ENCODE measurements around the gene RGS12. TPM values are rescaled to one million over a fixed set of nuclear protein-coding genes. Genes with fewer than 3 reads are reported as not detected.

The RGS12 gene
- total RNA-seq, 1 donor from 2014 or later, result 107 TPM

DNA sequence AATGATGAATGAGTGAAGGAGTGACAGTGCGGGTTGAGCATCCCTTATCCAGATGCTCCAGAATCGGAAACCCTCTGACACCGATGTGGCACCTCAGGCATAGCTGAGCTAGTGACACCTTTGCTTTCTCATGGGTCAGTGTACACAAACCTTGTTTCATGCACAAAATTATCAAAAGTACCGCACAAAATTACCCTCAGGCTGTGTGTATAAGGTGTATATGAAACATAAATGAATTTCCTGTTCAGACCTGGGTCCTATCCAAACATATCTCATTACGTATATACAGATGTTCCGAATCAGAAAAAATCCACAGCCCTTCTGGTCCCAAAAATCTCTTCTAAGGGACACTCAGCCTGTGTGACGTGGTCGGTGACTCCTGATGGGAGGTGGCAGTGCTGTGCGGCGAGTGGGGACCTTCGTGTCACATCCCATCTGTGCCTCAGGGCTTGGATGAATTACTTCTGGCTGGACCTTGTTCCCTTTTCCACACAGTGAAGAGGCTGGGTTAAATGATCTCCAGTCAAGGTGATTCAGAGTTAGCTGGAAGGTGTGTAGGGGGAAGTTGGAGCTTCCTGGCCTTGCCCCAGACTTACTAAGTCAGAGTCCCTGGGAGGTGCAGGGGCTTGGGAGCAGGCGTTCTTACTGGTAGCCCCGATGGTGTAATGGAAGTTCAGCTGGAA, 18.8 kb downstream of the RGS12 start:
- Mint-ChIP-seq H3K9me3 (ENCODE audit: unreplicated experiment) (peaks cover 9% of the 10 kb centered on the region), H3K4me3 (ENCODE audit: unreplicated experiment) (peak overlapping the region; percentile 23), H3K27me3 (ENCODE audit: unreplicated experiment) (peaks cover 8% of the 10 kb centered on the region), H3K4me1 (ENCODE audit: low read depth, unreplicated experiment) (peaks cover 35% of the 10 kb centered on the region), H3K36me3 (ENCODE audit: unreplicated experiment) (peaks cover 7% of the 10 kb centered on the region), H3K27ac (ENCODE audit: unreplicated experiment) (no peak overlapping the region)
- TF ChIP-seq, protein P1, sequence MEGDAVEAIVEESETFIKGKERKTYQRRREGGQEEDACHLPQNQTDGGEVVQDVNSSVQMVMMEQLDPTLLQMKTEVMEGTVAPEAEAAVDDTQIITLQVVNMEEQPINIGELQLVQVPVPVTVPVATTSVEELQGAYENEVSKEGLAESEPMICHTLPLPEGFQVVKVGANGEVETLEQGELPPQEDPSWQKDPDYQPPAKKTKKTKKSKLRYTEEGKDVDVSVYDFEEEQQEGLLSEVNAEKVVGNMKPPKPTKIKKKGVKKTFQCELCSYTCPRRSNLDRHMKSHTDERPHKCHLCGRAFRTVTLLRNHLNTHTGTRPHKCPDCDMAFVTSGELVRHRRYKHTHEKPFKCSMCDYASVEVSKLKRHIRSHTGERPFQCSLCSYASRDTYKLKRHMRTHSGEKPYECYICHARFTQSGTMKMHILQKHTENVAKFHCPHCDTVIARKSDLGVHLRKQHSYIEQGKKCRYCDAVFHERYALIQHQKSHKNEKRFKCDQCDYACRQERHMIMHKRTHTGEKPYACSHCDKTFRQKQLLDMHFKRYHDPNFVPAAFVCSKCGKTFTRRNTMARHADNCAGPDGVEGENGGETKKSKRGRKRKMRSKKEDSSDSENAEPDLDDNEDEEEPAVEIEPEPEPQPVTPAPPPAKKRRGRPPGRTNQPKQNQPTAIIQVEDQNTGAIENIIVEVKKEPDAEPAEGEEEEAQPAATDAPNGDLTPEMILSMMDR (IDR thresholded peaks at IDR 0.05; ENCODE audit: partially characterized antibody, unreplicated experiment), result no peak
- DNase-seq, result no peak

DNA sequence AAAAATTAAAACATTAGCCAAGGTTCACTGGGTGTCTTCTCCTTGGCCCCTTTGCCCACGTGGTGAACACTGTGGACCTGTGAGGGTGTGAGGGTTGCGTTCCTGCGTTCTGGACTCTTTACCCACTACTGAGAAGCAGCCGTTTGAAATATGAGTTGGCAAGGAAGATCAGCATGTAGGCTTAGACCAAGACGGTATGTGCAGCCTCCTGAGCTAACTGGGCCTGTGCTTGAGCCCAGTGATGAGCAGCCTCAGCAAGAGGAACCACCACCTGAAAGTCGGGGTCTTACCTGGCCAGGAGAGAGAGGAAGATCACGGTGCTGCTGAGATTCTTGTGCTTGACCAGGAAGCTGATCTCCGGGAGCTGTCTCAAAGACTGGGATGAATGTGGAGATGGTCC, 19.5 kb downstream of the RGS12 start:
- TF ChIP-seq, protein P1 (IDR thresholded peaks at IDR 0.05; ENCODE audit: partially characterized antibody, unreplicated experiment), result no peak
- DNase-seq, result no peak
- peak overlapping the region; percentile 6 for H3K4me3 Mint-ChIP-seq (ENCODE audit: unreplicated experiment)
- peaks cover 8% of the 10 kb centered on the region for H3K9me3 Mint-ChIP-seq (ENCODE audit: unreplicated experiment)
- no peak overlapping the region for H3K27ac Mint-ChIP-seq (ENCODE audit: unreplicated experiment)
- peaks cover 31% of the 10 kb centered on the region for H3K4me1 Mint-ChIP-seq (ENCODE audit: low read depth, unreplicated experiment)
- peaks cover 10% of the 10 kb centered on the region for H3K27me3 Mint-ChIP-seq (ENCODE audit: unreplicated experiment)
- H3K36me3 Mint-ChIP-seq (ENCODE audit: unreplicated experiment), result peaks cover 8% of the 10 kb centered on the region

DNA sequence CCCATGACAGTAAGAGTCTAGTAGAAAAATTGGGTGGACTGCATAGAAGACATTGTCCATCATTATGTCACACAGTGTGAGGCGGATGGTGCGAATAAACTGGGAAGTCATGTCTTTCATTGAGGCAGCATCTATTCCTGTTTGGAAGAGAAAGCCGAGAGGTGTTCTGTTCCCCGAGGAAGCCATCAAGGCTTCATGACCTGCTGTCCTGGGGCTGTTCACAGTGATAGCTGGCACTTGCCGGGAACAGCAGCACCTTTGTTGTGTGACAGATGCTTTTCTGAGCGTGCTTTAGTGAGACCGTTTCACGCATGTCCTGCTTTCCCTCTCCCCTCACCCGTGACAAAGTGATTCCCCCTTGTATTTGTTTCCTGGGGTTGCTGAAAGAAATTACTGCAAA, 20.3 kb downstream of the RGS12 start:
- DNase-seq, result no peak
- peaks cover 10% of the 10 kb centered on the region for H3K27me3 Mint-ChIP-seq (ENCODE audit: unreplicated experiment)
- H3K9me3 Mint-ChIP-seq (ENCODE audit: unreplicated experiment), result peaks cover 8% of the 10 kb centered on the region
- H3K27ac Mint-ChIP-seq (ENCODE audit: unreplicated experiment), result peak overlapping the region; percentile 45
- H3K4me3 Mint-ChIP-seq (ENCODE audit: unreplicated experiment), result peak overlapping the region; percentile 75
- peaks cover 23% of the 10 kb centered on the region for H3K4me1 Mint-ChIP-seq (ENCODE audit: low read depth, unreplicated experiment)
- TF ChIP-seq, protein P1 (IDR thresholded peaks at IDR 0.05; ENCODE audit: partially characterized antibody, unreplicated experiment), result no peak
- peaks cover 8% of the 10 kb centered on the region for H3K36me3 Mint-ChIP-seq (ENCODE audit: unreplicated experiment)

DNA sequence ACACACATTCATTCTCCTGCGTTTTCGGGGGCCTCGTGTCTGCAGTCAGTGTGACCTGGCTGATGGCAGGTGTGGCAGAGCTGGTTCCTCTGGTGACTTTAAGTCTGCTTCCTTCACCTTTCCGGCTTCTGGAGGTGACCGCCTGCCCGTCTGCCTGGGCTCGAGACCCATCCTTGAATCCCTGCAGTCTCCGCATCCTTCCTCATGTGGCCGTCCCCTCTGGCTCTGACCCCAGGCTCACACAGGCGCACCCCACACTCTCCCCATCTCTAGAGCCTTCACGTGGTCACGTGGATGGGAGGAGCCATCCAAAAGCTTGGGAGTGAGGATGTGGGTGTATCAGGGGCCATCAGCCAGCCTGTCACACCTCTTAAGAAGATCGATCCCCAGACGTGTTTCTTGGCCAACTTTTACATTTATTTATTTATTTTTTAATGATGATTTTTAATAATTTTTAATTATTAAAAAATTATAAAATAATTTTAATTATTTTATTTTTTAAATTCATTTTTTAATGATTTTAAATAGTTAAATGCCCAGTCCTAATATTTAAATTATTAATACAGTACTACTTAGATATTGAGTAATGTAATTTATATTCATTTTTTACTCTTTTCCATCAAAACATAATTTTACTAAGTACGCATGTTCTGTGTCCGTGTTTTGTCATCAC, 20.9 kb downstream of the RGS12 start:
- TF ChIP-seq, protein P1 (IDR thresholded peaks at IDR 0.05; ENCODE audit: partially characterized antibody, unreplicated experiment), result no peak
- Mint-ChIP-seq H3K27ac (ENCODE audit: unreplicated experiment) (peak overlapping the region; percentile 45), H3K27me3 (ENCODE audit: unreplicated experiment) (peaks cover 11% of the 10 kb centered on the region), H3K4me3 (ENCODE audit: unreplicated experiment) (peak overlapping the region; percentile 75), H3K9me3 (ENCODE audit: unreplicated experiment) (peaks cover 8% of the 10 kb centered on the region), H3K36me3 (ENCODE audit: unreplicated experiment) (peaks cover 8% of the 10 kb centered on the region), H3K4me1 (ENCODE audit: low read depth, unreplicated experiment) (peaks cover 18% of the 10 kb centered on the region)
- no peak for DNase-seq

DNA sequence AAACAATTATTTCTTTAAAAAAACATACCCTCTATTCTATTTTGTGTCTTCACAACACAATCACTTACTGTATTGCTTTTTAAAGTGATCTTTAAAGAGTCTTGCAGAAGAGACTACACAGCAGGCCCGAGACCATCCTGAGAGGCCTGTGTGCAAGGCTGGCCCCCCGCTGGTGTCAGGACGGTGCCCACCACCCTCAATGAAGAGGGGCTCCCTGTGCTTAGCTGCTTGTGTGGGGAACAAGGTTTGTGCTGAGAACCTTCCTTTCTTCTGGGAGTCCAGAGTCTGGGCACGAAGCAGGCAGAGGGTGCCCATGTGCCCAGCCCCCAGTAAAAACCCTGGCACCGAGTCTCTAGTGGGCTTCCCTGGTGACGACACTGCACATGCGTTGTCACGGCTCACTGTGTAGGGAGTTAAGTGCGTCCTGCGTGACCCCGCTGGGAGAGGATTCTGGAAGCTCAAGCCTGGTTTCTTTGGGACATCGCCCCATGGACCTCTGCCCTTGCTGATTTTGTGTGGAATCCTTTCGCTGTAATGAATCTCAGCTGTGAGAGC, 22.0 kb downstream of the RGS12 start:
- no peak overlapping the region for H3K4me3 Mint-ChIP-seq (ENCODE audit: unreplicated experiment)
- TF ChIP-seq, protein P1 (IDR thresholded peaks at IDR 0.05; ENCODE audit: partially characterized antibody, unreplicated experiment), result no peak
- H3K27me3 Mint-ChIP-seq (ENCODE audit: unreplicated experiment), result peaks cover 11% of the 10 kb centered on the region
- no peak for DNase-seq
- no peak overlapping the region for H3K27ac Mint-ChIP-seq (ENCODE audit: unreplicated experiment)
- H3K36me3 Mint-ChIP-seq (ENCODE audit: unreplicated experiment), result peaks cover 8% of the 10 kb centered on the region
- peaks cover 7% of the 10 kb centered on the region for H3K9me3 Mint-ChIP-seq (ENCODE audit: unreplicated experiment)
- H3K4me1 Mint-ChIP-seq (ENCODE audit: low read depth, unreplicated experiment), result peaks cover 16% of the 10 kb centered on the region
